ENCODE measurements around the gene ISCU.

DNA sequence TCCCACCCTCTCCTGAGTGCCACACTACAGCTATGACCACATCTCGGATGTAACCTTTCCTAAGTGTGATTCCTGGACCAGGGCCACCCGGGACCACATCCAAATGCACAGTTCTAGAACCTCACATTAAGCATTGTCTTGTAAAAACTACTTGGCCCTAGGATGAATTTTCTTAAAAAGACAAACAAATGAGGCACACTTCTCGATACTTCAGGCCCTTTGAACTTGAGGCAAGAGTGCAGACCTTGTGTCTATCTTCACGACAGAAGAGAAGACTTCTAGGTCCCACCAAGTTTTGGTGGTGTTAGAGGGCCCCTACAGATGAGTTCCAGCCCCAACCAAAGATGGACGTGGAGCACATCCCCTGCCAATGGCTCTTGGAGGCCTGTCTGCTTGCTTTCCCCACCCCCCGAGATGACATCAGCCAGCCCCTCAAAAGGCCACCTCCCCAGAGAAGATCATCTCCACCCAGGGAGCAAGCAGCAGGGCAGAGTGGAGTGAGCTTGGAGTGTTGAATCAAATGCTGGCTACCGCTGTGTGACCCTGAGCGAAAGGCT is 9.3 kb downstream of the ISCU start:
- TF ChIP-seq POLR2A (IDR thresholded peaks at IDR 0.05), result no peak
- no peak for TF ChIP-seq POLR2AphosphoS5 (IDR thresholded peaks at IDR 0.05)
- TF ChIP-seq, protein P1, sequence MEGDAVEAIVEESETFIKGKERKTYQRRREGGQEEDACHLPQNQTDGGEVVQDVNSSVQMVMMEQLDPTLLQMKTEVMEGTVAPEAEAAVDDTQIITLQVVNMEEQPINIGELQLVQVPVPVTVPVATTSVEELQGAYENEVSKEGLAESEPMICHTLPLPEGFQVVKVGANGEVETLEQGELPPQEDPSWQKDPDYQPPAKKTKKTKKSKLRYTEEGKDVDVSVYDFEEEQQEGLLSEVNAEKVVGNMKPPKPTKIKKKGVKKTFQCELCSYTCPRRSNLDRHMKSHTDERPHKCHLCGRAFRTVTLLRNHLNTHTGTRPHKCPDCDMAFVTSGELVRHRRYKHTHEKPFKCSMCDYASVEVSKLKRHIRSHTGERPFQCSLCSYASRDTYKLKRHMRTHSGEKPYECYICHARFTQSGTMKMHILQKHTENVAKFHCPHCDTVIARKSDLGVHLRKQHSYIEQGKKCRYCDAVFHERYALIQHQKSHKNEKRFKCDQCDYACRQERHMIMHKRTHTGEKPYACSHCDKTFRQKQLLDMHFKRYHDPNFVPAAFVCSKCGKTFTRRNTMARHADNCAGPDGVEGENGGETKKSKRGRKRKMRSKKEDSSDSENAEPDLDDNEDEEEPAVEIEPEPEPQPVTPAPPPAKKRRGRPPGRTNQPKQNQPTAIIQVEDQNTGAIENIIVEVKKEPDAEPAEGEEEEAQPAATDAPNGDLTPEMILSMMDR (IDR thresholded peaks at IDR 0.05 in 8 of 11, conservative IDR thresholded peaks at IDR 0.05 in 3 of 11), result no peak
